HEK293T (cell line): ENCODE results near the gene KRTAP5-9.

Source experiments
- ARNT ChIP-seq: fragments of 450-650 bp; IDR thresholded peaks from 2 replicates; pipeline ENCODE4 v1.6.1; 2017; ENCODE audit warnings: mild to moderate bottlenecking
- BHLHE40 ChIP-seq: fragments of 450-650 bp; IDR thresholded peaks from 2 replicates; pipeline ENCODE4 v1.6.1; 2016; ENCODE audit warnings: mild to moderate bottlenecking, moderate library complexity, borderline replicate concordance
- CTBP1 ChIP-seq: fragments of 450-650 bp; IDR thresholded peaks from 2 replicates; pipeline ENCODE4 v1.6.1; 2016; ENCODE audit warnings: borderline replicate concordance
- ELF4 ChIP-seq: fragments of 450-650 bp; IDR thresholded peaks from 2 replicates; pipeline ENCODE4 v1.6.1; 2017; ENCODE audit warnings: antibody characterized with exemption
- FOXA1 ChIP-seq: fragments of 450-650 bp; IDR thresholded peaks from 2 replicates; pipeline ENCODE4 v1.6.1; 2016; ENCODE audit warnings: mild to moderate bottlenecking
- FOXK2 ChIP-seq: fragments of 450-650 bp; IDR thresholded peaks from 2 replicates; pipeline ENCODE4 v1.6.1; 2016; ENCODE audit warnings: mild to moderate bottlenecking
- FOXM1 ChIP-seq: fragments of 450-650 bp; IDR thresholded peaks from 2 replicates; pipeline ENCODE4 v1.6.1; 2017; ENCODE audit warnings: mild to moderate bottlenecking, borderline replicate concordance
- HDGF ChIP-seq: fragments of 450-650 bp; IDR thresholded peaks from 2 replicates; pipeline ENCODE4 v1.6.1; 2017; ENCODE audit warnings: antibody characterized with exemption, borderline replicate concordance
- L3MBTL2 ChIP-seq: fragments of 450-650 bp; conservative IDR thresholded peaks from 2 replicates; pipeline ENCODE4 v1.6.1; 2016; ENCODE audit warnings: mild to moderate bottlenecking
- LEF1 ChIP-seq: fragments of 450-650 bp; IDR thresholded peaks from 2 replicates; pipeline ENCODE4 v1.6.1; 2017; ENCODE audit warnings: mild to moderate bottlenecking, borderline replicate concordance
- NFRKB ChIP-seq: fragments of 450-650 bp; IDR thresholded peaks from 2 replicates; pipeline ENCODE4 v1.6.1; 2016; ENCODE audit warnings: mild to moderate bottlenecking, moderate library complexity
- SP1 ChIP-seq: fragments of 450-650 bp; IDR thresholded peaks from 2 replicates; pipeline ENCODE4 v1.6.1; 2017
- SUZ12 ChIP-seq: fragments of 450-650 bp; IDR thresholded peaks from 2 replicates; pipeline ENCODE4 v1.6.1; 2016; ENCODE audit warnings: mild to moderate bottlenecking
- TARDBP ChIP-seq: fragments of 450-650 bp; IDR thresholded peaks from 2 replicates; pipeline ENCODE4 v1.6.1; 2016

- no peak for TF ChIP-seq SUZ12
- no peak for TF ChIP-seq FOXM1
- no peak for TF ChIP-seq SP1
- no peak for TF ChIP-seq FOXK2
- no peak for TF ChIP-seq TARDBP
- no peak for TF ChIP-seq NFRKB
- no peak for TF ChIP-seq FOXA1
- TF ChIP-seq LEF1 = no peak
- TF ChIP-seq BHLHE40 = no peak
- TF ChIP-seq L3MBTL2 = no peak
- no peak for TF ChIP-seq ARNT
- no peak for TF ChIP-seq HDGF
- TF ChIP-seq ELF4 = no peak
- TF ChIP-seq CTBP1 = no peak
Measured at GRCh38 chr11:71581826-71582225, 33.6 kb downstream of the KRTAP5-9 start.
